MM.1S (cell line): ENCODE data around the gene ZNF446.

Experiments
- EZH2phosphoT487 ChIP-seq: fragments of 300-600 bp; sonication (generic); IDR thresholded peaks from 2 replicates; pipeline ENCODE4 v1.6.1; 2018; ENCODE audit warnings: antibody characterized with exemption, low read length
- TF ChIP-seq, protein P1 (sequence below): fragments of 300-600 bp; sonication (generic); IDR thresholded peaks from 2 replicates; pipeline ENCODE4 v1.5.1; 2016; ENCODE audit warnings: antibody characterized with exemption, low read length, mixed read lengths

GRCh38 chr19:58519355-58520256 is 43.5 kb downstream of the ZNF446 start, which contains the start of gene ZBTB45:
- TF ChIP-seq EZH2phosphoT487 = no peak
- TF ChIP-seq, protein P1, sequence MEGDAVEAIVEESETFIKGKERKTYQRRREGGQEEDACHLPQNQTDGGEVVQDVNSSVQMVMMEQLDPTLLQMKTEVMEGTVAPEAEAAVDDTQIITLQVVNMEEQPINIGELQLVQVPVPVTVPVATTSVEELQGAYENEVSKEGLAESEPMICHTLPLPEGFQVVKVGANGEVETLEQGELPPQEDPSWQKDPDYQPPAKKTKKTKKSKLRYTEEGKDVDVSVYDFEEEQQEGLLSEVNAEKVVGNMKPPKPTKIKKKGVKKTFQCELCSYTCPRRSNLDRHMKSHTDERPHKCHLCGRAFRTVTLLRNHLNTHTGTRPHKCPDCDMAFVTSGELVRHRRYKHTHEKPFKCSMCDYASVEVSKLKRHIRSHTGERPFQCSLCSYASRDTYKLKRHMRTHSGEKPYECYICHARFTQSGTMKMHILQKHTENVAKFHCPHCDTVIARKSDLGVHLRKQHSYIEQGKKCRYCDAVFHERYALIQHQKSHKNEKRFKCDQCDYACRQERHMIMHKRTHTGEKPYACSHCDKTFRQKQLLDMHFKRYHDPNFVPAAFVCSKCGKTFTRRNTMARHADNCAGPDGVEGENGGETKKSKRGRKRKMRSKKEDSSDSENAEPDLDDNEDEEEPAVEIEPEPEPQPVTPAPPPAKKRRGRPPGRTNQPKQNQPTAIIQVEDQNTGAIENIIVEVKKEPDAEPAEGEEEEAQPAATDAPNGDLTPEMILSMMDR = peak; percentile 74
